H1 (cell line): ENCODE measurements around the gene ANO6. TPM values are rescaled to one million over a fixed set of nuclear protein-coding genes. Genes with fewer than 3 reads are reported as not detected.

Experiments used
- CTCF ChIA-PET: fragments of 300-600 bp; sonication (Branson Sonifier 250); formaldehyde crosslinking; loops from one replicate; lab custom pipeline; 2021; ENCODE audit not compliant: partially characterized antibody; lab: Charles Lee
- POLR2A ChIA-PET: fragments of 300-600 bp; sonication (Branson Sonifier 250); formaldehyde crosslinking; loops from one replicate; lab custom pipeline; 2021; ENCODE audit warnings: inconsistent platforms; ENCODE audit not compliant: partially characterized antibody; lab: Charles Lee
- DNase-seq, 2 experiments: peaks; one replicate each; pipeline versions ENCODE4 v3.0.0 to v3.0.0-alpha.2; 2010 to 2022; ENCODE audit warnings: low spot score in 2 of 2, low read depth in 1 of 2, mixed read lengths in 1 of 2
- FAIRE-seq: peaks from 2 replicates; lab custom pipeline; 2011; peaks lifted over from hg19 to GRCh38; lab: Jason Lieb, UNC
- H2AFZ ChIP-seq: 2 replicates; pipeline ENCODE4 v1.8.1; 2012; ENCODE audit warnings: low read length, inconsistent platforms
- H2AK5ac ChIP-seq: 2 replicates; pipeline ENCODE4 v1.6.1; 2013; ENCODE audit warnings: low read depth, low read length
- H2BK120ac ChIP-seq: replicated peaks from 2 replicates; pipeline ENCODE3; 2013; ENCODE audit warnings: low read depth, low read length, inconsistent platforms
- H2BK12ac ChIP-seq: 2 replicates; pipeline ENCODE4 v1.6.1; 2013; ENCODE audit warnings: low read depth, low read length
- H2BK15ac ChIP-seq: 2 replicates; pipeline ENCODE4 v1.6.1; 2013; ENCODE audit warnings: low read length
- H2BK20ac ChIP-seq: 2 replicates; pipeline ENCODE4 v1.6.1; 2013; ENCODE audit warnings: low read length
- H2BK5ac ChIP-seq: 2 replicates; pipeline ENCODE4 v1.6.1; 2013; ENCODE audit warnings: low read depth, low read length
- H3K14ac ChIP-seq: 2 replicates; pipeline ENCODE4 v1.6.1; 2013; ENCODE audit warnings: inconsistent platforms; ENCODE audit not compliant: insufficient read length
- H3K18ac ChIP-seq: 2 replicates; pipeline ENCODE4 v1.6.1; 2013; ENCODE audit warnings: low read length; ENCODE audit errors: extremely low read depth
- H3K23ac ChIP-seq: 2 replicates; pipeline ENCODE4 v1.6.1; 2013; ENCODE audit warnings: inconsistent platforms; ENCODE audit not compliant: insufficient read length
- H3K23me2 ChIP-seq: 2 replicates; pipeline ENCODE4 v1.6.1; 2013; ENCODE audit warnings: low read depth, low read length
- H3K27ac ChIP-seq: 2 replicates; pipeline ENCODE4 v1.6.1; 2011; ENCODE audit warnings: low read depth, low read length, inconsistent platforms
- H3K27me3 ChIP-seq, 4 experiments: replicated peaks in 1 of 4; 1 replicate in 1 of 4; 2 replicates in 3 of 4; pipeline versions ENCODE4 v1.6.1 to v1.8.1; 2011 to 2013; ENCODE audit warnings: low read length in 3 of 4, mild to moderate bottlenecking in 3 of 4, inconsistent platforms in 2 of 4, mixed read lengths in 2 of 4, moderate library complexity in 1 of 4; ENCODE audit not compliant: control insufficient read depth in 3 of 4, insufficient read depth in 3 of 4; ENCODE audit errors: extremely low read depth in 1 of 4
- H3K36me3 ChIP-seq, 4 experiments: 2 replicates each; pipeline versions ENCODE4 v1.6.1 to v1.8.1; 2011 to 2013; ENCODE audit warnings: mild to moderate bottlenecking in 4 of 4, low read length in 3 of 4, moderate library complexity in 2 of 4, control low read depth in 1 of 4, inconsistent platforms in 1 of 4; ENCODE audit not compliant: insufficient read depth in 4 of 4, control insufficient read depth in 2 of 4
- H3K4ac ChIP-seq: replicated peaks from 2 replicates; pipeline ENCODE3; 2013; ENCODE audit warnings: low read length, low read depth, mixed read lengths, inconsistent platforms; ENCODE audit not compliant: insufficient read length
- H3K4me1 ChIP-seq, 4 experiments: replicated peaks in 1 of 4; 1 replicate in 1 of 4; 2 replicates in 3 of 4; pipeline versions ENCODE4 v1.6.1 to v1.8.1; 2011 to 2013; ENCODE audit warnings: low read length in 3 of 4, inconsistent platforms in 2 of 4, mixed read lengths in 1 of 4; ENCODE audit not compliant: insufficient read depth in 4 of 4, control insufficient read depth in 3 of 4
- H3K4me2 ChIP-seq, 2 experiments: 2 replicates each; pipeline versions ENCODE4 v1.6.1 to v1.8.1; 2011 to 2013; ENCODE audit warnings: low read depth in 2 of 2, low read length in 2 of 2, control low read depth in 1 of 2, inconsistent platforms in 1 of 2, mild to moderate bottlenecking in 1 of 2; ENCODE audit not compliant: insufficient read depth in 1 of 2
- H3K4me3 ChIP-seq, 4 experiments: fragments of 200-600, 300-600 bp in 1 of 4; sonication (generic), shearing (Covaris generic), sonication (Bioruptor Twin) in 1 of 4; 2 replicates each; pipeline versions ENCODE4 v1.5.1 to v1.8.1; 2011 to 2016; ENCODE audit warnings: low read length in 4 of 4, low read depth in 3 of 4, control low read depth in 2 of 4, inconsistent platforms in 2 of 4, mild to moderate bottlenecking in 2 of 4, mixed read lengths in 1 of 4, moderate library complexity in 1 of 4; ENCODE audit not compliant: insufficient read depth in 2 of 4; ENCODE audit errors: extremely low read depth in 1 of 4
- H3K56ac ChIP-seq: replicated peaks from 2 replicates; pipeline ENCODE3; 2013; ENCODE audit warnings: low read depth, mild to moderate bottlenecking, mixed read lengths, low read length, inconsistent platforms; ENCODE audit not compliant: insufficient read length
- H3K79me1 ChIP-seq: 2 replicates; pipeline ENCODE4 v1.6.1; 2013; ENCODE audit warnings: low read depth, low read length, control low read depth
- H3K79me2 ChIP-seq, 2 experiments: 2 replicates each; pipeline versions ENCODE4 v1.6.1 to v1.8.1; 2012 to 2013; ENCODE audit warnings: low read length in 2 of 2, mild to moderate bottlenecking in 2 of 2, inconsistent platforms in 1 of 2; ENCODE audit not compliant: insufficient read depth in 2 of 2, control insufficient read depth in 1 of 2
- H3K9ac ChIP-seq, 4 experiments: replicated peaks in 1 of 4; 1 replicate in 1 of 4; 2 replicates in 3 of 4; pipeline versions ENCODE4 v1.6.1 to v1.8.1; 2011 to 2013; ENCODE audit warnings: low read depth in 3 of 4, low read length in 3 of 4, control low read depth in 2 of 4, mild to moderate bottlenecking in 2 of 4, moderate library complexity in 2 of 4, inconsistent platforms in 1 of 4; ENCODE audit errors: extremely low read depth in 1 of 4
- H3K9me3 ChIP-seq, 2 experiments: 2 replicates each; pipeline versions ENCODE4 v1.6.1 to v1.8.1; 2012 to 2013; ENCODE audit warnings: mild to moderate bottlenecking in 2 of 2, moderate library complexity in 2 of 2, control low read depth in 1 of 2, inconsistent platforms in 1 of 2, low read depth in 1 of 2, low read length in 1 of 2, mixed read lengths in 1 of 2; ENCODE audit not compliant: insufficient read depth in 2 of 2
- H4K20me1 ChIP-seq, 2 experiments: replicated peaks in 1 of 2; 2 replicates each; pipeline versions ENCODE3 to v1.8.1; 2011 to 2013; ENCODE audit warnings: inconsistent platforms in 2 of 2, low read length in 2 of 2, mild to moderate bottlenecking in 1 of 2; ENCODE audit not compliant: insufficient read depth in 2 of 2, control insufficient read depth in 1 of 2
- H4K5ac ChIP-seq: 2 replicates; pipeline ENCODE4 v1.6.1; 2013; ENCODE audit warnings: low read length, low read depth, mixed read lengths, inconsistent platforms; ENCODE audit not compliant: insufficient read length
- H4K8ac ChIP-seq: 2 replicates; pipeline ENCODE4 v1.8.0; 2013; ENCODE audit warnings: mild to moderate bottlenecking, moderate library complexity, low read length, inconsistent platforms; ENCODE audit not compliant: insufficient read depth; ENCODE audit errors: extremely low read depth
- H4K91ac ChIP-seq: replicated peaks from 2 replicates; pipeline ENCODE3; 2013; ENCODE audit warnings: low read length, mixed read lengths, inconsistent platforms; ENCODE audit not compliant: insufficient read length
- CBX5 ChIP-seq: fragments of 300-800, 300-1000 bp; sonication (generic); IDR thresholded peaks from 2 replicates; pipeline ENCODE4 v1.7.1; 2016; ENCODE audit warnings: antibody characterized with exemption, low read length, low read depth
- CHD2 ChIP-seq: IDR thresholded peaks from 2 replicates; pipeline ENCODE4 v1.6.1; 2012; ENCODE audit warnings: low read length, improper control_type of control experiment
- JUN ChIP-seq: IDR thresholded peaks from 2 replicates; pipeline ENCODE4 v1.6.1; 2011; ENCODE audit warnings: low read depth, mild to moderate bottlenecking, improper control_type of control experiment, low read length
- TAF7 ChIP-seq: optimal IDR thresholded peaks from 2 replicates; pipeline ENCODE3; 2011; ENCODE audit warnings: low read depth, mild to moderate bottlenecking, inconsistent platforms, low read length, moderate library complexity, borderline replicate concordance
- ZNF274 ChIP-seq: IDR thresholded peaks from 2 replicates; pipeline ENCODE4 v1.7.0; 2012; ENCODE audit warnings: low read length, borderline replicate concordance; ENCODE audit errors: extremely low read depth
- WGBS, 2 experiments: shearing (Covaris generic) in 1 of 2; methylation state at CpG; one replicate each; pipeline versions ENCODE4 v1.1.6 to v1.1.7; 2013 to 2015; ENCODE audit warnings: low lambda C conversion rate in 2 of 2, mixed read lengths in 2 of 2, inconsistent platforms in 1 of 2, low coverage in 1 of 2, missing lambda C conversion rate in 1 of 2; ENCODE audit not compliant: insufficient replicate concordance in 2 of 2, insufficient coverage in 1 of 2, insufficient read length in 1 of 2; ENCODE audit errors: extremely low coverage in 1 of 2, missing lambda C conversion rate in 1 of 2; 5-methylcytosine and 5-hydroxymethylcytosine counted together
- polyA plus RNA-seq, 7 experiments: library from polyadenylated mRNA; depleted of rRNA in 3 of 7; stranded (reverse) in 5 of 7; unstranded in 2 of 7; fragments of >200 nt in 5 of 7; fragments of 200-250 nt in 2 of 7; gene quantifications; 1 replicate in 5 of 7; 2 replicates in 1 of 7; 4 replicates in 1 of 7; pipeline versions ENCODE4 v1.2.1 to v1.2.3, GENCODE V29; 2011 to 2013; ENCODE audit warnings: missing spikeins in 2 of 7, mixed read lengths in 2 of 7
- total RNA-seq: library from RNA; stranded (reverse); fragmentation: NEBNext Ultra II Directional; extraction: Animal tissue kit (Norgen Biotek cat#: 25700); gene quantifications from 2 replicates; pipeline ENCODE4 v1.2.1, GENCODE V29; 2021

ANO6 gene
- total and polyA plus RNA-seq, 2 of the 8 experiments (the other 6 are each of a cell fraction or from before 2014, with no cell fraction given), result 15.1 to 39.7 TPM

DNA sequence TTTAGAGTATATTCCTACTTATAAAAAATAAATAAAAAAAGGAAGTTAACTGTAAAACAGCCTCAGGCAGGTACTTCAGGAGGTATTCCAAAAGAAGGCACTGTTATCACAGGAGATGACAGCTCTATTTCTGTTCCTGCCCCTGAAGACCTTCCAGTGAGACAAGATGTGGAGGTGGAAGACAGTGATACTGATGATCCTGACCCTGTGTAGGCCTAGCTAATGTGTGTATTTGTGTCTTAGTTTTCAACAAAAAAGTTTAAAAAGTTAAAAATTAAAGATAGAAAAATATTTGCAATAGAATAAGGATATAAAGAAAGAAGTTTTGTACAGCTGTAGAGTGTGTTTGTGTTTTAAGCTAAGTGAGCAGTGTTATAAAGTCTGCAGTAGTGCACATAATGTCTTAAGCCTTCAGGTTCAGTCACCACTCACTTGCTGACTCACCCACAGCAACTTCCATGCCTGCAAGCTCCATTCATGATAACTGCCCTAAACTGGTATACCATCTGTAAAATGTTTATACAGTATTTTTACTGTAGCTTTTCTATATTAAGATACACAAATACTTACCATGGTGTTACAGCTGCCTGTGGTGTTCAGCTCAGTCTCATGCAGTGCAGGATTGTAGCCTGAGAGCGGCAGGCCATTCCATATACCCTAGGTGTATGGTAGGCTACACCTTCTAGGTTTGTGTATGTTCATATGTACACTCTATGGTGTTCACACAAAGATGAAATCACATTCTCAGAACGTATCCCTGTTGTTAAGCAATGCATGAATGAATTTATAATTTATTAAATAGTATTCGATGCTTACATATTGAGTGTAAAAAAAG lies 121.1 kb downstream of the ANO6 start:
- 81% methylated on average over 3 of the region's 3 CpGs; no CpG with 5 or more reads in 1 of the 2 experiments for WGBS, 2 experiments
- Histone ChIP-seq H2AFZ (no peak overlapping the region), H3K14ac (no peak overlapping the region), H2BK15ac (no peak overlapping the region), H3K9me3 (no peaks in the 10 kb centered on the region), H3K56ac (no peak overlapping the region), H4K5ac (no peak overlapping the region), H3K4ac (no peak overlapping the region), H3K79me1 (no peaks in the 10 kb centered on the region), H3K18ac (no peak overlapping the region), H2BK5ac (no peak overlapping the region), H3K4me1 (no peaks in the 10 kb centered on the region; a peak in 1 of 7 replicates), H4K8ac (no peak overlapping the region), H3K27ac (no peak overlapping the region), H3K23me2 (no peaks in the 10 kb centered on the region), H3K36me3 (0 out of 8 replicates have a peak, but pooled peaks cover 0 to 4% (median 0%) of the 10 kb centered on the region in 4 experiments), H2BK12ac (no peak overlapping the region), H3K23ac (no peak overlapping the region), H2BK20ac (no peak overlapping the region), H3K27me3 (no peaks in the 10 kb centered on the region), H3K4me3 (no peak overlapping the region), H2AK5ac (no peak overlapping the region), H2BK120ac (no peak overlapping the region), H4K91ac (no peak overlapping the region), H4K20me1 (no peaks in the 10 kb centered on the region), H3K9ac (no peak overlapping the region), H3K4me2 (no peak overlapping the region), H3K79me2 (no peaks in the 10 kb centered on the region)
- FAIRE-seq (no peak), DNase-seq (no peak)
- ChIA-PET POLR2A (interaction anchor here (1.0 kb wide), 1 partner anchor 9 kb away, joined by 3 read pairs; no protein-coding TSS in a partner anchor), CTCF (interaction anchor here (1.0 to 1.1 kb wide), 2 partner anchors 12 to 69 kb away, joined by 3 read pairs; no protein-coding TSS in a partner anchor)
- TF ChIP-seq ZNF274, result no peak
- no peak for TF ChIP-seq CBX5
- TF ChIP-seq CHD2, result no peak
- no peak for TF ChIP-seq JUN
- TF ChIP-seq TAF7, result no peak
